H1 (cell line): Measurements from ENCODE around the gene POLR1H. TPM values are rescaled to one million over a fixed set of nuclear protein-coding genes. Genes with fewer than 3 reads are reported as not detected.

ENCODE experiments used
- CTCF ChIA-PET: fragments of 300-600 bp; sonication (Branson Sonifier 250); formaldehyde crosslinking; loops from one replicate; lab custom pipeline; 2021; ENCODE audit not compliant: partially characterized antibody; lab: Charles Lee
- POLR2A ChIA-PET: fragments of 300-600 bp; sonication (Branson Sonifier 250); formaldehyde crosslinking; loops from one replicate; lab custom pipeline; 2021; ENCODE audit warnings: inconsistent platforms; ENCODE audit not compliant: partially characterized antibody; lab: Charles Lee
- DNase-seq, 2 experiments: peaks; one replicate each; pipeline versions ENCODE4 v3.0.0 to v3.0.0-alpha.2; 2010 to 2022; ENCODE audit warnings: low spot score in 2 of 2, low read depth in 1 of 2, mixed read lengths in 1 of 2
- FAIRE-seq: peaks from 2 replicates; lab custom pipeline; 2011; peaks lifted over from hg19 to GRCh38; lab: Jason Lieb, UNC
- H2AFZ ChIP-seq: 2 replicates; pipeline ENCODE4 v1.8.1; 2012; ENCODE audit warnings: low read length, inconsistent platforms
- H2AK5ac ChIP-seq: 2 replicates; pipeline ENCODE4 v1.6.1; 2013; ENCODE audit warnings: low read depth, low read length
- H2BK120ac ChIP-seq: replicated peaks from 2 replicates; pipeline ENCODE3; 2013; ENCODE audit warnings: low read depth, low read length, inconsistent platforms
- H2BK12ac ChIP-seq: 2 replicates; pipeline ENCODE4 v1.6.1; 2013; ENCODE audit warnings: low read depth, low read length
- H2BK15ac ChIP-seq: 2 replicates; pipeline ENCODE4 v1.6.1; 2013; ENCODE audit warnings: low read length
- H2BK20ac ChIP-seq: 2 replicates; pipeline ENCODE4 v1.6.1; 2013; ENCODE audit warnings: low read length
- H2BK5ac ChIP-seq: 2 replicates; pipeline ENCODE4 v1.6.1; 2013; ENCODE audit warnings: low read depth, low read length
- H3K14ac ChIP-seq: 2 replicates; pipeline ENCODE4 v1.6.1; 2013; ENCODE audit warnings: inconsistent platforms; ENCODE audit not compliant: insufficient read length
- H3K18ac ChIP-seq: 2 replicates; pipeline ENCODE4 v1.6.1; 2013; ENCODE audit warnings: low read length; ENCODE audit errors: extremely low read depth
- H3K23ac ChIP-seq: 2 replicates; pipeline ENCODE4 v1.6.1; 2013; ENCODE audit warnings: inconsistent platforms; ENCODE audit not compliant: insufficient read length
- H3K23me2 ChIP-seq: 2 replicates; pipeline ENCODE4 v1.6.1; 2013; ENCODE audit warnings: low read depth, low read length
- H3K27ac ChIP-seq: 2 replicates; pipeline ENCODE4 v1.6.1; 2011; ENCODE audit warnings: low read depth, low read length, inconsistent platforms
- H3K27me3 ChIP-seq, 4 experiments: replicated peaks in 1 of 4; 1 replicate in 1 of 4; 2 replicates in 3 of 4; pipeline versions ENCODE4 v1.6.1 to v1.8.1; 2011 to 2013; ENCODE audit warnings: low read length in 3 of 4, mild to moderate bottlenecking in 3 of 4, inconsistent platforms in 2 of 4, mixed read lengths in 2 of 4, moderate library complexity in 1 of 4; ENCODE audit not compliant: control insufficient read depth in 3 of 4, insufficient read depth in 3 of 4; ENCODE audit errors: extremely low read depth in 1 of 4
- H3K36me3 ChIP-seq, 4 experiments: 2 replicates each; pipeline versions ENCODE4 v1.6.1 to v1.8.1; 2011 to 2013; ENCODE audit warnings: mild to moderate bottlenecking in 4 of 4, low read length in 3 of 4, moderate library complexity in 2 of 4, control low read depth in 1 of 4, inconsistent platforms in 1 of 4; ENCODE audit not compliant: insufficient read depth in 4 of 4, control insufficient read depth in 2 of 4
- H3K4ac ChIP-seq: replicated peaks from 2 replicates; pipeline ENCODE3; 2013; ENCODE audit warnings: low read length, low read depth, mixed read lengths, inconsistent platforms; ENCODE audit not compliant: insufficient read length
- H3K4me1 ChIP-seq, 4 experiments: replicated peaks in 1 of 4; 1 replicate in 1 of 4; 2 replicates in 3 of 4; pipeline versions ENCODE4 v1.6.1 to v1.8.1; 2011 to 2013; ENCODE audit warnings: low read length in 3 of 4, inconsistent platforms in 2 of 4, mixed read lengths in 1 of 4; ENCODE audit not compliant: insufficient read depth in 4 of 4, control insufficient read depth in 3 of 4
- H3K4me2 ChIP-seq, 2 experiments: 2 replicates each; pipeline versions ENCODE4 v1.6.1 to v1.8.1; 2011 to 2013; ENCODE audit warnings: low read depth in 2 of 2, low read length in 2 of 2, control low read depth in 1 of 2, inconsistent platforms in 1 of 2, mild to moderate bottlenecking in 1 of 2; ENCODE audit not compliant: insufficient read depth in 1 of 2
- H3K4me3 ChIP-seq, 4 experiments: fragments of 200-600, 300-600 bp in 1 of 4; sonication (generic), shearing (Covaris generic), sonication (Bioruptor Twin) in 1 of 4; 2 replicates each; pipeline versions ENCODE4 v1.5.1 to v1.8.1; 2011 to 2016; ENCODE audit warnings: low read length in 4 of 4, low read depth in 3 of 4, control low read depth in 2 of 4, inconsistent platforms in 2 of 4, mild to moderate bottlenecking in 2 of 4, mixed read lengths in 1 of 4, moderate library complexity in 1 of 4; ENCODE audit not compliant: insufficient read depth in 2 of 4; ENCODE audit errors: extremely low read depth in 1 of 4
- H3K56ac ChIP-seq: replicated peaks from 2 replicates; pipeline ENCODE3; 2013; ENCODE audit warnings: low read depth, mild to moderate bottlenecking, mixed read lengths, low read length, inconsistent platforms; ENCODE audit not compliant: insufficient read length
- H3K79me1 ChIP-seq: 2 replicates; pipeline ENCODE4 v1.6.1; 2013; ENCODE audit warnings: low read depth, low read length, control low read depth
- H3K79me2 ChIP-seq, 2 experiments: 2 replicates each; pipeline versions ENCODE4 v1.6.1 to v1.8.1; 2012 to 2013; ENCODE audit warnings: low read length in 2 of 2, mild to moderate bottlenecking in 2 of 2, inconsistent platforms in 1 of 2; ENCODE audit not compliant: insufficient read depth in 2 of 2, control insufficient read depth in 1 of 2
- H3K9ac ChIP-seq, 4 experiments: replicated peaks in 1 of 4; 1 replicate in 1 of 4; 2 replicates in 3 of 4; pipeline versions ENCODE4 v1.6.1 to v1.8.1; 2011 to 2013; ENCODE audit warnings: low read depth in 3 of 4, low read length in 3 of 4, control low read depth in 2 of 4, mild to moderate bottlenecking in 2 of 4, moderate library complexity in 2 of 4, inconsistent platforms in 1 of 4; ENCODE audit errors: extremely low read depth in 1 of 4
- H3K9me3 ChIP-seq, 2 experiments: 2 replicates each; pipeline versions ENCODE4 v1.6.1 to v1.8.1; 2012 to 2013; ENCODE audit warnings: mild to moderate bottlenecking in 2 of 2, moderate library complexity in 2 of 2, control low read depth in 1 of 2, inconsistent platforms in 1 of 2, low read depth in 1 of 2, low read length in 1 of 2, mixed read lengths in 1 of 2; ENCODE audit not compliant: insufficient read depth in 2 of 2
- H4K20me1 ChIP-seq, 2 experiments: replicated peaks in 1 of 2; 2 replicates each; pipeline versions ENCODE3 to v1.8.1; 2011 to 2013; ENCODE audit warnings: inconsistent platforms in 2 of 2, low read length in 2 of 2, mild to moderate bottlenecking in 1 of 2; ENCODE audit not compliant: insufficient read depth in 2 of 2, control insufficient read depth in 1 of 2
- H4K5ac ChIP-seq: 2 replicates; pipeline ENCODE4 v1.6.1; 2013; ENCODE audit warnings: low read length, low read depth, mixed read lengths, inconsistent platforms; ENCODE audit not compliant: insufficient read length
- H4K8ac ChIP-seq: 2 replicates; pipeline ENCODE4 v1.8.0; 2013; ENCODE audit warnings: mild to moderate bottlenecking, moderate library complexity, low read length, inconsistent platforms; ENCODE audit not compliant: insufficient read depth; ENCODE audit errors: extremely low read depth
- H4K91ac ChIP-seq: replicated peaks from 2 replicates; pipeline ENCODE3; 2013; ENCODE audit warnings: low read length, mixed read lengths, inconsistent platforms; ENCODE audit not compliant: insufficient read length
- BCL11A ChIP-seq, 2 experiments: IDR thresholded peaks; one replicate each; pipeline ENCODE4 v1.6.1; 2011; ENCODE audit warnings: low read depth in 2 of 2, low read length in 2 of 2, mild to moderate bottlenecking in 2 of 2
- CBX8 ChIP-seq: fragments of 300-800, 300-1000 bp; sonication (generic); IDR thresholded peaks from 2 replicates; pipeline ENCODE4 v1.7.1; 2016; ENCODE audit warnings: low read depth, low read length, borderline replicate concordance
- EGR1 ChIP-seq: IDR thresholded peaks from 2 replicates; pipeline ENCODE4 v1.6.1; 2011; ENCODE audit warnings: low read depth, low read length, borderline replicate concordance
- JUN ChIP-seq: IDR thresholded peaks from 2 replicates; pipeline ENCODE4 v1.6.1; 2011; ENCODE audit warnings: low read depth, mild to moderate bottlenecking, improper control_type of control experiment, low read length
- NANOG ChIP-seq: IDR thresholded peaks from 2 replicates; pipeline ENCODE4 v1.6.1; 2011; ENCODE audit warnings: low read length, low read depth, mild to moderate bottlenecking, inconsistent platforms; ENCODE audit not compliant: insufficient read depth, poor library complexity, severe bottlenecking
- RFX5 ChIP-seq: IDR thresholded peaks from 2 replicates; pipeline ENCODE4 v1.6.1; 2011; ENCODE audit warnings: low read depth, low read length, improper control_type of control experiment, borderline replicate concordance
- SP1 ChIP-seq: IDR thresholded peaks from 2 replicates; pipeline ENCODE4 v1.6.1; 2011; ENCODE audit warnings: low read depth, low read length
- SP4 ChIP-seq: IDR thresholded peaks from 2 replicates; pipeline ENCODE4 v1.6.1; 2012; ENCODE audit warnings: low read length, inconsistent platforms
- TAF7 ChIP-seq: optimal IDR thresholded peaks from 2 replicates; pipeline ENCODE3; 2011; ENCODE audit warnings: low read depth, mild to moderate bottlenecking, inconsistent platforms, low read length, moderate library complexity, borderline replicate concordance
- TBP ChIP-seq: IDR thresholded peaks from 2 replicates; pipeline ENCODE4 v1.6.1; 2011; ENCODE audit warnings: low read depth, low read length, improper control_type of control experiment
- WGBS, 2 experiments: shearing (Covaris generic) in 1 of 2; methylation state at CpG; one replicate each; pipeline versions ENCODE4 v1.1.6 to v1.1.7; 2013 to 2015; ENCODE audit warnings: low lambda C conversion rate in 2 of 2, mixed read lengths in 2 of 2, inconsistent platforms in 1 of 2, low coverage in 1 of 2, missing lambda C conversion rate in 1 of 2; ENCODE audit not compliant: insufficient replicate concordance in 2 of 2, insufficient coverage in 1 of 2, insufficient read length in 1 of 2; ENCODE audit errors: extremely low coverage in 1 of 2, missing lambda C conversion rate in 1 of 2; 5-methylcytosine and 5-hydroxymethylcytosine counted together
- polyA plus RNA-seq, 7 experiments: library from polyadenylated mRNA; depleted of rRNA in 3 of 7; stranded (reverse) in 5 of 7; unstranded in 2 of 7; fragments of >200 nt in 5 of 7; fragments of 200-250 nt in 2 of 7; gene quantifications; 1 replicate in 5 of 7; 2 replicates in 1 of 7; 4 replicates in 1 of 7; pipeline versions ENCODE4 v1.2.1 to v1.2.3, GENCODE V29; 2011 to 2013; ENCODE audit warnings: missing spikeins in 2 of 7, mixed read lengths in 2 of 7
- total RNA-seq: library from RNA; stranded (reverse); fragmentation: NEBNext Ultra II Directional; extraction: Animal tissue kit (Norgen Biotek cat#: 25700); gene quantifications from 2 replicates; pipeline ENCODE4 v1.2.1, GENCODE V29; 2021
- TF ChIP-seq, protein P1 (sequence below), 3 experiments: IDR thresholded peaks; 1 replicate in 2 of 3; 2 replicates in 1 of 3; pipeline versions ENCODE4 v1.5.1 to v1.6.1; 2011; ENCODE audit warnings: low read length in 3 of 3, mild to moderate bottlenecking in 3 of 3, inconsistent platforms in 2 of 3, low read depth in 1 of 3, moderate library complexity in 1 of 3; ENCODE audit not compliant: insufficient read depth in 1 of 3; ENCODE audit errors: control extremely low read depth in 1 of 3

The POLR1H gene
- total and polyA plus RNA-seq, 2 of the 8 experiments (the other 6 are each of a cell fraction or from before 2014, with no cell fraction given), result 31.5 to 82.2 TPM

DNA sequence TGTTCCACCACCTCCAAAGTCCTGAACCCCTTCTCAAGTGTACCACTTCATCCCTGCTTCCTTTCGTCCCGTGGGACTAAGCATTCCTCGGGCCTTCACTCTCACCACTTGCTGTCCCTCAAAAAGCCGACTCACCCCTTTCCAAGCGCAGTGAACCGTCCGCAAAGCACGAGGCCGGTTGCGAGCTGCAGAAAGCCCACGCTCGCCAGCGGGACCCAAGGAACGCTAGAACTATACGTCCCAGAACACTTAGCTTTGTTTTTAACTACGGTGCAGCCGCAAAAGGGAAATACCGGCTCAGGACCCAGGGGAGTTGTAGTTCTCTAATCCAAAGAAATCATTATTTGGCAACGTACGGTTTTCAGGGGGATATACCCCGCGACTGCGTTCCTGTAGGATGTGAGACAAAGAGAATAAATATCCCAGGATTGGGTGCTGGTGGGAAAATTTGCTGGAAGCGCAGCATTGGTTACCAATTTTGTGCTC is 416 bp upstream of the POLR1H start:
- H3K14ac ChIP-seq, result no peak overlapping the region
- peak overlapping the region; percentile 76 to 90 (median 86) for H3K9ac ChIP-seq
- no peak overlapping the region for H3K23ac ChIP-seq
- POLR2A ChIA-PET, result interaction anchor here (0.5 to 2.9 kb wide), 21 partner anchors 9 to 311 kb away, joined by 3 to 21 read pairs (median 4); partner anchors contain the start of genes RNF39 and TRIM10
- H3K4me2 ChIP-seq, result peak overlapping the region; percentile 84 to 93
- no peak overlapping the region for H2BK15ac ChIP-seq
- 1% methylated on average over 24 of the region's 24 CpGs; no CpG with 5 or more reads in 1 of the 2 experiments for WGBS, 2 experiments
- CTCF ChIA-PET, result interaction anchor here (0.7 to 1.5 kb wide), 3 partner anchors 13 to 67 kb away, joined by 3 to 4 read pairs (median 3); no protein-coding TSS in a partner anchor
- peak overlapping the region; percentile 23 for H3K56ac ChIP-seq
- peak overlapping the region; percentile 96 for H2AFZ ChIP-seq
- H3K4me1 ChIP-seq, result peaks cover 0 to 6% (median 4%) of the 10 kb centered on the region in 4 experiments; a peak in 4 of 7 replicates
- peak overlapping the region; percentile 81; the same call in 1 of the 2 replicates for H4K8ac ChIP-seq
- no peak overlapping the region; the same call in 1 of the 2 replicates for H2BK5ac ChIP-seq
- peaks cover 0 to 4% (median under 1%) of the 10 kb centered on the region in 4 experiments; a peak in 4 of 8 replicates for H3K36me3 ChIP-seq
- H2BK20ac ChIP-seq, result no peak overlapping the region
- H3K4me3 ChIP-seq, result peak overlapping the region; percentile 90 to 100 (median 99)
- no peaks in the 10 kb centered on the region for H3K27me3 ChIP-seq
- H3K79me1 ChIP-seq, result no peaks in the 10 kb centered on the region
- H3K9me3 ChIP-seq, result no peaks in the 10 kb centered on the region
- DNase-seq (no peak), FAIRE-seq (no peak)
- H2BK12ac ChIP-seq, result no peak overlapping the region
- H4K20me1 ChIP-seq, result no peaks in the 10 kb centered on the region
- H2AK5ac ChIP-seq, result peak overlapping the region; percentile 1; the same call in 1 of the 2 replicates
- no peak overlapping the region for H4K5ac ChIP-seq
- no peak overlapping the region for H2BK120ac ChIP-seq
- H4K91ac ChIP-seq, result no peak overlapping the region
- peaks cover 0 to 16% of the 10 kb centered on the region in 2 experiments; a peak in 2 of 4 replicates for H3K79me2 ChIP-seq
- H3K27ac ChIP-seq, result peak overlapping the region; percentile 81
- H3K23me2 ChIP-seq, result peaks cover 10% of the 10 kb centered on the region
- no peak overlapping the region for H3K4ac ChIP-seq
- no peak overlapping the region for H3K18ac ChIP-seq
- TF ChIP-seq TAF7, result no peak
- TF ChIP-seq SP4, result no peak
- TF ChIP-seq RFX5, result no peak
- no peak for TF ChIP-seq BCL11A (IDR thresholded peaks at IDR 0.05; ENCODE audit: low read depth in 2 of 2, low read length in 2 of 2)
- no peak for TF ChIP-seq EGR1
- TF ChIP-seq CBX8, result no peak
- TF ChIP-seq JUN, result no peak
- TF ChIP-seq, protein P1, sequence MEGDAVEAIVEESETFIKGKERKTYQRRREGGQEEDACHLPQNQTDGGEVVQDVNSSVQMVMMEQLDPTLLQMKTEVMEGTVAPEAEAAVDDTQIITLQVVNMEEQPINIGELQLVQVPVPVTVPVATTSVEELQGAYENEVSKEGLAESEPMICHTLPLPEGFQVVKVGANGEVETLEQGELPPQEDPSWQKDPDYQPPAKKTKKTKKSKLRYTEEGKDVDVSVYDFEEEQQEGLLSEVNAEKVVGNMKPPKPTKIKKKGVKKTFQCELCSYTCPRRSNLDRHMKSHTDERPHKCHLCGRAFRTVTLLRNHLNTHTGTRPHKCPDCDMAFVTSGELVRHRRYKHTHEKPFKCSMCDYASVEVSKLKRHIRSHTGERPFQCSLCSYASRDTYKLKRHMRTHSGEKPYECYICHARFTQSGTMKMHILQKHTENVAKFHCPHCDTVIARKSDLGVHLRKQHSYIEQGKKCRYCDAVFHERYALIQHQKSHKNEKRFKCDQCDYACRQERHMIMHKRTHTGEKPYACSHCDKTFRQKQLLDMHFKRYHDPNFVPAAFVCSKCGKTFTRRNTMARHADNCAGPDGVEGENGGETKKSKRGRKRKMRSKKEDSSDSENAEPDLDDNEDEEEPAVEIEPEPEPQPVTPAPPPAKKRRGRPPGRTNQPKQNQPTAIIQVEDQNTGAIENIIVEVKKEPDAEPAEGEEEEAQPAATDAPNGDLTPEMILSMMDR (IDR thresholded peaks at IDR 0.05; ENCODE audit: control extremely low read depth in 1 of 3, insufficient read depth in 1 of 3, low read depth in 1 of 3, low read length in 3 of 3), result no peak
- TF ChIP-seq TBP, result no peak
- no peak for TF ChIP-seq SP1
- TF ChIP-seq NANOG, result no peak
